GM12872 (cell line): ENCODE results near the gene BRSK2.

Source experiments
- CTCF ChIP-seq: IDR thresholded peaks from 3 replicates; pipeline ENCODE4 v1.5.1; 2011; ENCODE audit warnings: low read depth, mild to moderate bottlenecking, low read length, moderate library complexity; ENCODE audit not compliant: insufficient read depth

The BRSK2 gene

GRCh38 chr11:1382831-1383607 lies 6.7 kb upstream of the BRSK2 start:
- TF ChIP-seq CTCF, result 0 out of 3 replicates have a peak, but pooled peaks have one; percentile 3

- no peak for TF ChIP-seq CTCF
Observed at GRCh38 chr11:1384199-1384970, 5.3 kb upstream of the BRSK2 start.

- no peak for TF ChIP-seq CTCF
Observed at GRCh38 chr11:1387521-1387920, 2.2 kb upstream of the BRSK2 start.

- peak; percentile 20; the same call in 1 of the 3 replicates for TF ChIP-seq CTCF
Observed at GRCh38 chr11:1387961-1388762, 1.6 kb upstream of the BRSK2 start.

GRCh38 chr11:1388763-1389102 lies 1.0 kb upstream of the BRSK2 start:
- TF ChIP-seq CTCF, result no peak

GRCh38 chr11:1389103-1389931 lies 417 bp upstream of the BRSK2 start:
- no peak for TF ChIP-seq CTCF
